NCI-H460 (cell line): Measurements from ENCODE around the gene NR1H3. TPM values are rescaled to one million over a fixed set of nuclear protein-coding genes. Genes with fewer than 3 reads are reported as not detected.
"Not testable (repeated sequence)": the region's sequence is repeated elsewhere in the genome, so short reads cannot be mapped to it uniquely, and the experiment has no call there.

Source experiments
- DNase-seq: peaks from one replicate; pipeline ENCODE4 v3.0.0-alpha.2; 2016; ENCODE audit warnings: low read depth; ENCODE audit errors: extremely low read depth
- polyA plus RNA-seq: library from polyadenylated mRNA; depleted of rRNA; stranded (reverse); fragments of >200 nt; gene quantifications from 2 replicates; pipeline ENCODE4 v1.2.3, GENCODE V29; 2014; cell fraction: nucleus; rRNA removed
- total RNA-seq: library from RNA; depleted of rRNA; stranded (reverse); fragments of >200 nt; shearing (Covaris generic); gene quantifications from 2 replicates; pipeline ENCODE4 v1.2.3, GENCODE V29; 2014; rRNA removed

Gene NR1H3
- 8.3 and 8.7 TPM in 2 replicates for total RNA-seq
- polyA plus RNA-seq: 19.0 and 33.9 TPM in 2 replicates

DNA sequence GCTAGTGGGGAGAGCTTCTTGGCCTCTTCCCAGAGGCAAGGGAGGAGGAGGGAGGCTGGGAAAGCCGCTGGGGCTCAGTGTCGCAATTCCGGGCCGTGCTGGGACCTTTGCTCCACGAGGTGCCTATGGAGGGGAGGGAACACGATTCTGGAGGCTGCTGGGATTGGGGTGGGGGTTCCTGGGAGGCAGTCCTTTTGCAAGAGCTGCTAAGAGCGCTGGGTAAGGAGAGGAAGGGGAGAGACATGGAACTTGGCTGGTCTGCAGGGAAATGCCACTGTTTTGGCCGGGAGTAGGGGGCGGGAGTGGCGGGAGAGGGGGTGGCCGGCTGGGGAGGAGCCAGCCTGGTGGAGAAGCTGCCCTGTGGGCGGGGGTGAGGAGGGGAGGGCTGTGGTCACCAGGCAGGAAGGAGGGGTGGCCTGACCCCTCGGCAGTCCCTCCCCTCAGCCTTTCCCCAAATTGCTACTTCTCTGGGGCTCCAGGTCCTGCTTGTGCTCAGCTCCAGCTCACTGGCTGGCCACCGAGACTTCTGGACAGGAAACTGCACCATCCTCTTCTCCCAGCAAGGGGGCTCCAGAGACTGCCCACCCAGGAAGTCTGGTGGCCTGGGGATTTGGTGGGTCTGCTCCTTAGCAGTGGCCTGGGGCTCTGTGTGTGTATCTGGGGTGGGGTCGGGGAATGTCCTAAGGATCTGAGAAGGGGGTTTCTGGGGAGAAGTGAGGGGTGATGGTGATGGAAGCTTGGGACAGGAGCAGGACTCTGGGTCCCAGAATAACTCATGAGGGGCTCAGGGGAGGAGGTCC lies at the start of gene NR1H3:
TSS of gene NR1H3 (plus strand) at position 480 of the 800 bp plus-strand sequence. CDS start 1,221 bp downstream, outside the sequence.
- no peak for DNase-seq

DNA sequence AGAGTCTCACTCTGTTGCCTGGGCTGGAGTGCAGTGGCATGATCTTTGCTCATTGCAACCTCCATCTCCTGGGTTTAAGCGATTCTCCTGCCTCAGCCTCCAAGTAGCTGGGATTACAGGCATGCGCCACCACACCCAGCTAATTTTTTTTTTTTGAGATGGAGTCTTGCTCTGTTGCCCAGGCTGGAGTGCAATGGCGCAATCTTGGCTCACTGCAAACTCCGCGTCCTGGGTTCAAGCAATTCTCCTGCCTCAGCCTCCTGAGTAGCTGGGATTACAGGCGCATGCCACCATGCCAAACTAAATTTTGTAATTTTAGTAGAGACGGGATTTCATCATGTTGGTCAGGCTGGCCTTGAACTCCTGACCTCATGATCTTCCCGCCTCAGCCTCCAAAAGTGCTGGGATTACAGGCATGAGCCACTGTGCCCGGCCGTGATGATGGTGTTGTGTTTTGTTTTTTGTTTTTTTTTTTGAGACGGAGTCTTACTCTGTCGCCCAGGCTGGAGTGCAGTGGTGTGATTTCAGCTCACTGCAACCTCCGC lies 49.7 kb upstream of the NR1H3 start:
- not testable (repeated sequence) for DNase-seq

DNA sequence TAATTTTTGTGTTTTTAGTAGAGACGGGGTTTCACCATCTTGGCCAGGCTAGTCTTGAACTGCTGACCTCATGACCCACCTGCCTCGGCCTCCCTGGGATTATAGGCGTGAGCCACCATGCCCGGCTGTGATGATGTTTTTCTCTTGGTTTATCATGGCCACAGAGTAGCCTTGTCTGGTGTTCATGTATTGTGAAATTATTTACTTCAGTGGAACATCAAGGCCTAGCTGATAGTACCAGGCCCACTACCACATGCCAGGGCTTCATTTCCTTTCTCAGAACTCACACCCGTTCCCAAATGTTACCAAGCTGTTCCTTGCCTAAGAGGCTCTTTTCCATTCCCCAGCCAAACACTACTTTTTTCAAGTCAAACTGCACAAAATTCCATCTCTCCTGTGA lies 49.2 kb upstream of the NR1H3 start:
- no peak for DNase-seq

DNA sequence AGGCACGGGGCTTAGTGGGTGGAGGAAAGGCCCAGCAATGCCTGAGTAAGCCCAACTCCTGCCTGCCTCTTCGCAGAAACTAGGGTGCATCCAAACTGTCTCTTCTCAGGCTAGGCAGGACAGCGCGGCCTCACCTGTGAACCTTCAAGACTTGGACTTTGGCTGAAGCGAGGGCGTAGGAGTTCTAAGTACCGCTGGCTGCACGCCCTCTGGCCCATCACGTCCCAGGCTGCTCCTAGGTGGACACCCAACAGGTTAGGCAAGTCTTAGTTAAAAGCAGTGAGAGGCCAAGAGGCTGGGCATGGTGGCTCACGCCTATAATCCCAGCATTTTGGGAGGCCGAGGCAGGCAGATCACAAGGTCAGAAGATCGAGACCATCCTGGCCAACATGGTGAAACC lies 44.9 kb upstream of the NR1H3 start:
- no peak for DNase-seq

DNA sequence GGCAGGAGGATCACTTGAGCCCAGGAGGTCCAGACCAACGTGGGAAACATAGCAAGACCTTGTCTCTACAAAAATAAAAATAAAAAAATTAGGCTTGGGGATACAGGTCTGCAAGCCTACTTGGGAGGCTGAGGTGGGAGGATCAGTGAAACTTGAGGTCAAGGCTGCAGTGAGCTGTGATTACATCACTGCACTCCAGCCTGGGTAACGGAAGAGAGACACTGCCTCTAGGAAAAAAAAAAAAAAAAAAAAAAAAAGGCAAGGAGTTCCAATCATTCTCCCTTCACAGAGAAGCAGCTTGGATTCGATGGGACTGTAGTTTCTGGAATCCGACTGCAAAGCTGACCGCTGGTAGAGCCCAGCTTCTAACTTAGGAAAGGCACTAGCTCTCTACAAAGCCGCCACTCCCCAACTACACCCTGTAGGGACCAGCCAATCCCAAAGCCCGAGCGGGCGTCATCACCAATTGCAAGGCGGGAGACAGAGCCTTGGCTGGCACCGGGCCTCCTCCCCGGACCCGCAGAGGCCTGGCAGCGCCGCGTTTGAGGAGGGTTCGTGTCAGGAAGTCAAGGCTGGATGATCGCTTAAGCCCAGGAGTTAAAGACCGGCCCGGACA lies 43.7 kb upstream of the NR1H3 start:
- DNase-seq: peak; percentile 86

DNA sequence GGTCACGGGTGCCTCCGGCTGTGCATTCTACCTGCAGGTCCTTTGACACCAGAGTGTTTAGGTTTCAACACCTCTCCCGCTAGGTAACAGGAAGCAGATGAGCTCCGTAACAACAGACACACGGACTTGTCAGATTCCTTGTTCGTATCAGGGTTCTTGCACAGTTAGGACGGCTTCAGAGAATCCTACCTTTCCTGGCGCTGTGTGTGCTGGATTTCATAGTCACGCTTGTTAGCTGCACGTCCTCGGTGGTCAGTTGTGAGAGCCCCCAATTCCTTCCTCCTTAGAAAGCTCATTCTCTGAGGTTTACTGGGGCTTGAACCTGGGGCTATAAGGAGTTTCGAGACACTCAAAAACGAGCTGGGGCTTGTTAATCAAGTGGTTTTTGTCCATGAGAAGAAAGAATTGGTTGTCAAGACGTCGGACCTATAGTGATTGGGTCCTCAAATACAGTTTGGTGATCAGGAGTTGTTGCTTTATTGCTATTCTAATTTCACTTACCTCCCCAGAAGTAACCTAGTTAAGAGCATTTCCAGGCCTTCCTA lies 42.4 kb upstream of the NR1H3 start:
- DNase-seq: no peak

DNA sequence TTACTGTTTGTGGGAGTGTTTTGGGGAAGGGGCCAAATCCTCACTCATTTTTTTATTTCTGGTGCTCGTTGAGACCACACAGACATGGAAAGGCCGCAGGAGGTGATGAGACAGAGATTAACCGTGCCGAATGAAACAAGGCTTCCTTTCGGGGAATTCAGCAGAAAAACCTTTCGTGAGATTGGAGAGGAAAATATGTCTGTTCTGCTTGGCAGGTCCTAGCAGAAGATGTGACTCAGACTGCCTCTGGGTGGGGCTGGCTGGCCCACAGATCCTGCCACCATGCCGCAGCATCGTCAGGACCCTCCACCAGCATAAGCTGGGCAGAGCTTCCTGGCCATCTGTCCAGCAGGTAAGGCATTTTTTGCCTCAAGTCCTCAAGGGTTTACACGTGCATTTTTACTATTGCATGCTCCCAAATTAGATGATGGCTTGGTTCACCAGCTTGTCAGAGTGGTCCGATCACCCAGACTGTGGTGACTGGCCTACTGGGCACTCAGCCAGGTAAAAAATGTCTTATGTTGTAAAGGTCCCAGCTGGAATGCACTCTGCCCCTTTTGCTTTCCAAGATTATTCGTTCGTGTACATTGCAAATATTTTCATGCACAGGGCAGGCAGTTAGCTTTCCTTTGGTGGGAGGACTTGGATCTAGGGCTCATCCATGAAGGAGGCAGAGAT lies 41.5 kb upstream of the NR1H3 start:
- DNase-seq: peak; percentile 19

DNA sequence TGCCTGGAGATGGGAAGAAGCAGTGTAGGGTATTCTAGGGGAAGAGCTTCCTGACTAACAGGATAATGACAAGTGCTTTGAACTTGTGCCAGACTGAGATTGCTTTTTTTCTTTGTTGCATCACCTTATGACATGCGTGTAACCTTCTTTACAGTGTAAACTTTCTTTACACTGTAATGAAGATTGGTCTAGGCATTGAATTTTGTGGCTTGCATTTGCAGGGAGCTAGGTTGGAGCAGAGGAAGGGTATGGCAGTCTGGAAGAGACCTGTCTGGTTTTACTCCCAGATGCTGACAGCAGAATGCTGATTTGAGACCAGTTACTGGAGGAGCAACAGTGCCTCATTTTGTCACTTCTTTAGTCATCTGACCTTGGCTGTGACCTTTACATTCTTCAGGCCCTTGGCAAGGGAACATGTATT lies 37.4 kb upstream of the NR1H3 start:
- DNase-seq: peak; percentile 47

DNA sequence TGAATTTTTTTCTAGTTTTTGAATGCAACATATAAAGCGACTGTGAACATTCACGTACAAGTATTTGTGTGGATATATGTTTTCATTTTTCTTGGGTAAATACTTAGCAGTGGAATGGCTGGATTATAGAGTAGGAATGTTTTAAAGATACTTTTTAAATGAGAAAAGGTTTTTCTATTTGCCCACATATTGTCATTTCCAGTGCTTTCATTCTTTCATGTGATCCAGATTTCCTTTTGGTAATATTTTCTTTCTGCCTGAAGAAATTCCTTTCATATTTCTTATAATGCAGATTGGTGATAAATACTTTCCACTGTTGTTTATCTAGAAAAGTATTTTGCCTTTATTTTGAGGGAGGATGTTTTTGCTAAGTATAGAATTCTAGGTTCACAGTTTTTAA lies 35.1 kb upstream of the NR1H3 start:
- DNase-seq: no peak

DNA sequence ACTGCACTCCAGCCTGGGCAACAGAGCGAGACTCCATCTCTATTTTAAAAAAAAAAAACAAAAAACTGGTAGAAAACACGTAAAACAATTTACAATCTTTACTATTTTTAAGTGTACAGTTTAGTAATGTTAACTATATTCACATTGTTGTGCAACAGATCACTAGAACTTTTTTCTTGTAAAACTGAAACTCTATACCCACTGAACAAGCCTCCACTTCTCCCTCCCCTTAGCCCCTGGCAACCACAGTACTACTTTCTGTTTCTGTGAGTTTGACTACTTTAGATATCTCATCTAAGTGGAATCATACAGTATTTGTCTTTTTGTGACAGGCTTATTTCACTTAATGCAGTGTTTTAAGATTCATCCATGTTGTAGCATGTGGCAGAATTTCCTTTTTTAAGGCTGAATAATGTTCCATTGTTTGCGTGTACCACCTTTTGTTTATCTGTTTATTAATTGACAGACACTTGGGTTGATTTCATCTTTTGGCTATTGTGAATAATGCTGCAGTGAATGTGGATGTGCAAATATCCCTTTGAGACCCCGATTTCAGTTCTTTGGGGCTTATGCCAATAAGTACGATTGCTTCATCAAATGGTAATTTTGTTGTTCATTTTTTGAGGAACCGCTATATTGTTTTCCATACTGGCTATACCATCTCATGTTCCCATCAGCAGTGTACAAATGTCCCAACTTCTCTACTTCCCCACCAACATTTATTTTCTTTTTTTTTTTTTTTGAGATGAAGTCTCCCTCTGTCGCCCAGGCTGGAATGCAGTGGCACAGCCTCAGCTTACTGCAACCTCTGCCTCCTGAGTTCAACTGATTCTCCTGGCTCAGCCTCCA lies 32.0 kb upstream of the NR1H3 start:
- no peak for DNase-seq

DNA sequence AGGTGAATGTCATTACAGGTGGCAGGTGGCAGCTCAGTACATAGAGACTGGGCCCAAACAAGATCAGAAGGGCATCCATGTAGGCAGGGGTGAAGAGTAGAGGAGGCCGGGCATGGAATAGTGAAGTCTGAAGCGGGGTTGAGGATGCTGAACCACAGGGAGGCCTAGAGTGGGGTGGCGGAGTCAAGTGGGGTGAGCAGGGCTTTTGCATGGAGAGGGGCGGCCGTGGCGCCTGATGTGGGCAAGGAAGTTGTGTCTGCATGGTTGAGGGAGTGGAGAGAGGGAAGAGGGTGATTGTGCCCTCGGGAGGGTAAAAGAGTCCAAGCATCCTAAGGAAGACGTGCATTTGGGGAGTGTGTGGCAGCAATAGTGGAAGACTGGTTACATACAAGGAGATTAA lies 28.6 kb upstream of the NR1H3 start:
- DNase-seq: no peak

DNA sequence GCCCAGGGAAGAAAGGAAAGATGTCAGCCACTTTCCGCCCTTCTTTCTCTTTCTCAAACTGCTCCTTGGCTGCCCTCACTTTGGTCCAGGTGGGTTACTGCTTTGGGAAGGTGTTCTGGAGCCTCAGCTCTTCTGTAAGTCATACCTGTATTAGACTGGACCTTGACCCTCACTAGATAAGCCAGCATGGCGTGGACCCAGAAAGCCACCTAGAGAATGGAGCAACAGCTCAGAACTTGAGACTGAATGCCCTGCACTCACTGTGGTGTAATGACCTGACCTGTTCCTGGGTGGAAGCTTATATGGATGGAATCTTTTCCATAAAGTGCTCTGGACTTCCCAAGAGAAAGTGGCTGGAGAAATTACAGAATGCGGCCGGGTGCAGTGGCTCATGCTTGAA lies 24.7 kb upstream of the NR1H3 start:
- DNase-seq: no peak

DNA sequence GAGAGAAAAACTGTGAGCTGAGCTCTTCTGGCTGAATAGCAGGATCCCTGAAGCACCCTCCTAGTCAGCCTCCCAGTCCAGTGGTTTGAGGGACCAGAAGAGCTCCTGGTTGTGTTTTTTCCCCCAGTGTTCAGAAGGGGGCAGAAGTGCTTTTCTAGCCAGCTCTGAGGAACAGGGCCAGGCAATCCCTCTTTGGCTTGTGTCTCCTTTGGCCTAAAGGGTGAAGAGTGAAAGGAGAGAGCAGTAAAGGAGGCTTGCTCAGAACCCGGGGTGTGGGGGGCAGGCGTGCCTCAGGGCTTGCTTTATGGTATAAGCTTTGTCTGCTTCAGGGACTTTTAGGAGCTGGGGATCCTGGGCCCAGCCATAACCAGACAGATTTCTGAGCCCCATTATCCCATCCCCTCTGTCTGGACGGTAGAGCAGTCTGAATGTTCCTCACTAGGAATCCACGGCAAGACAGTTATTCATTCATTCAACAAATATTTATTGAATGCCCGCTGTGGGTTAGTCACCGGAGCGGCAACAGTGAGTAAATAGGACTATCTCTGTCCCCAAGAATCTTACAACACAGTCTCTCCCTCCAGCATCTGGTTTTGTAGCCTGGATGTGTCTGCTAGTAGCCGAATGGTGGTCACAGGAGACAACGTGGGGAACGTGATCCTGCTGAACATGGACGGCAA lies 23.7 kb upstream of the NR1H3 start:
- DNase-seq: peak; percentile 54

DNA sequence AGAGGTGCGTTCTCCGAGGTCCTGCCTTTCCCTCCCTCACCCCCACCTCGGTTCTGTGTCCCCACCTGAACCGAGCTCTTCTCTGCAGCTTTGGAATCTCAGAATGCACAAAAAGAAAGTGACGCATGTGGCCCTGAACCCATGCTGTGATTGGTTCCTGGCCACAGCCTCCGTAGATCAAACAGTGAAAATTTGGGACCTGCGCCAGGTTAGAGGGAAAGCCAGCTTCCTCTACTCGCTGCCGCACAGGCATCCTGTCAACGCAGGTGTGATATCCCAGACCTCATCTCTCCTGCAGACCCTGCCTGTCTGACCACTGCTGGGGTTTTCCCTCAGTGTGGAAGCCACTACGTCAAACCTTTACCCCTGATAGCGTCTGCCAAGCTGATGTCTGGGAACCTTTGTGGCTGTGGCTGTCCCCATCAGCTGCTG lies 23.1 kb upstream of the NR1H3 start:
- peak; percentile 24 for DNase-seq

DNA sequence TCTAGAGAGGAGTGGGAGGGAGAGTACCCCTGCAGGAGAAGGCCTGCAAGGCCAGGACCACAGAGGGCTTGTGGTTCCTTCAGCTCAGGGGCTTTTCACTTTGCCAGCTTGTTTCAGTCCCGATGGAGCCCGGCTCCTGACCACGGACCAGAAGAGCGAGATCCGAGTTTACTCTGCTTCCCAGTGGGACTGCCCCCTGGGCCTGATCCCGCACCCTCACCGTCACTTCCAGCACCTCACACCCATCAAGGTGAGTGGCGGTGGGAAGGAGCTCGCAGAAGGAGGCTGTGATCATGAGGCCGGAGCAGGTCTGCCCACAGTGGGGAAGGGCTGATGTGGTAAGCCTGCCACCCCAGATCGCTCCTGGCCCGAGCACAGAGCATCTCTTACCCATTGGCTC lies 22.6 kb upstream of the NR1H3 start:
- no peak for DNase-seq

DNA sequence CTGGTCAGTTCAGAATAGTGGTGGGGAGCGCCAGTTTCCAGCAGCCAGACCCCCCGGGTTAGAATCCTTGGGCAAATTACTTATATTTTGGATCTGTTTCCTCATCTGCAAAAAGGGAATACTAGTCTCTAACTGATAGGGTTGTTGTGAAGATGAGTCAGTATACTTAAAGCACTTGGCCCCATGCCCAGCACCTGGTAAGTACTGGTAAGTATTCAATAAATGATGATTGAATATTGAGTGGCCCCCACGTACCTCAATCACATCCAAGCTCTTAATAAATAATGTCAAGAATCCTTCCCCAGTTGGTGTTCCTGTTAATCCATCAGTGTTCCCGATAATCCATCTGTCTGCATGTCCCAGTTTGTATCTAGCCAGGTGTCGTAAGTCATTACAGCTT lies 21.3 kb upstream of the NR1H3 start:
- DNase-seq: no peak

DNA sequence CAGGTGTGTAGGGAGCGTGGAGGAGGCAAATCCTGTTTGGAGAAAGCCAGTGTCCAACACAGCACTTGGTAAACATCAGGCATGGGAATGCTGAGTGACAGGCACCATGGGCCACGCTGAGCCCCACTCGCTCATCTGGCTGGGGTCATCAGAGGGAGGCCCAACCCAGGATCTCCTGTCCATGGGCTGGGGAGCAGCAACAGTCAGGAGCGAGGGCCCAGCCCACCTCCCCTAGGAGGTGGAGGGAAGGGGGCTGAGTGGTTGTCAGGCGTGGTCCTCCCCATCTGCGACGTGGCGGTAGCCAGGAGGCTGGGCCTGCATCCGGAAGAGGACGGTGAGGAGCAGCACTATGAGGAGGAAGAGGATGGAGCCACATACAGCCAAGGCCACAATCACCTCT lies 17.9 kb upstream of the NR1H3 start:
- DNase-seq: no peak

DNA sequence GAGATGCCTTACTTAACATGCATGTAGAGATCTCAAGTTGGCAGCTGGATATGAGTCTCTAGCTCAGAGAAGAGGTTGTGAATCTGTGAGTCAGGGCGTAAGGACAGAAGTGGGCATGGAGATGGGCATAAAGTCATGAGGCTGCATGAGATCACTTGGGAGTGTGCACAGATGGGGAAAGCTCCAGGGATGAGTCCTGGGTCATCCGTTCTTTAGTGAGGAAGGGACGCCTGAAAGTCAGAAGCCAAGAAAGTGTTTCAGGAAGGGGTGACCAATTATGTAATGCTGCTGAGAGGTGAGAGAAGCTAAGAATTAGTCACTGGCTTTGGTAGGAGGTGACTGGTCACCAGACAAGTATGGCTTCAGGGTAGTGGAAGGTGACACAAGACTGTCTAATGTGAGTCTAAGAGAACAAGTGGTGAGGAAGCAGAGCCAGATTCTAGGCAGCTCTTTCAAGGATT lies 15.9 kb upstream of the NR1H3 start:
- DNase-seq: no peak

DNA sequence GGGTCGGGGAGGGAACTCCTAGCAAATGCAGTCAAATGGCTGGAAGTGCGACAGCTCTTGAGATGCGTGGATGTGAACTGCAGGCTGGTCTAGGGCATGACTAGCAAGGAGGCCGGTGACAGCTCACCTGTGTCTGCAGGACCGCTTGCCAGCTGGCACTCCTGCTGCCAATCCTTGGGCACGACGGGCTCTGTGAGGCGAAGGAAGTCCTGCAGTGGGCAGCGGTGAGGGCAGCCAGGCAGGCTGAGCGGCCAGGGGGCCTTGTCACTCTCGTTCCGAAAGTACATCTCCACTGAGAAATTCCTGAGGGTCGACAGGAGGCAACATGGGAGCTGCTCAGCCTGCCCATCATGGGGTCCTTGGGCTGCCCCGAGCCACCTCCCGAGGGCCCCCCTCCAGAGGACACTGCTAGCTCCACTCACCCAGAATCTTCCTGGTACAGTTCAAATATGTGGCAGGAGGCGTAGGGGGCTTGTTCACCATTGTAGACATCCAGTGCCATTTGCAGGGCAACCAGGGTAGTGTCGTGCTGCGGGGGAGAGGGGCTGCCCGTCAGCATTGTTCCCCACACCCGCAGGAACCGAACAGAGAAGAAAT lies 15.1 kb upstream of the NR1H3 start:
- no peak for DNase-seq
